Stimulated activated naive CD4-positive, alpha-beta T cell (primary cell): ENCODE measurements around the gene MSRB3.
"Not testable (repeated sequence)": the region's sequence is repeated elsewhere in the genome, so short reads cannot be mapped to it uniquely, and the experiment has no call there.

Experiments used
- DNase-seq, 6 experiments: peaks; one replicate each; lab custom pipeline; 2025; lab: John Stamatoyannopoulos, UW

The MSRB3 gene

GRCh38 chr12:65457341-65457740 lies 178.9 kb downstream of the MSRB3 start:
- not testable (repeated sequence) for DNase-seq

GRCh38 chr12:65458718-65459117 lies 180.2 kb downstream of the MSRB3 start:
- DNase-seq, result no peak

- DNase-seq, result no peak
Observed at GRCh38 chr12:65459545-65459944, 181.1 kb downstream of the MSRB3 start.

- DNase-seq, result no peak
Observed at GRCh38 chr12:65460063-65460462, 181.6 kb downstream of the MSRB3 start.

- DNase-seq, result no peak
Observed at GRCh38 chr12:65461017-65461416, 182.5 kb downstream of the MSRB3 start.

- no peak for DNase-seq
Observed at GRCh38 chr12:65462484-65462883, 184.0 kb downstream of the MSRB3 start.

GRCh38 chr12:65463082-65463481 lies 184.6 kb downstream of the MSRB3 start:
- DNase-seq, result no peak

- DNase-seq, result no peak
Observed at GRCh38 chr12:65463611-65464010, 185.1 kb downstream of the MSRB3 start.

- DNase-seq, result no peak
Observed at GRCh38 chr12:65464930-65465329, 186.4 kb downstream of the MSRB3 start.

GRCh38 chr12:65465766-65466547 lies 187.5 kb downstream of the MSRB3 start:
- DNase-seq, result no peak

- DNase-seq, result no peak
Observed at GRCh38 chr12:65466911-65467310, 188.4 kb downstream of the MSRB3 start.

GRCh38 chr12:65470256-65470655 lies 191.8 kb downstream of the MSRB3 start:
- no peak for DNase-seq

- no peak for DNase-seq
Observed at GRCh38 chr12:65472079-65472478, 193.6 kb downstream of the MSRB3 start.

GRCh38 chr12:65474831-65475230 lies 196.3 kb downstream of the MSRB3 start:
- no peak for DNase-seq

- DNase-seq, result no peak
Observed at GRCh38 chr12:65477721-65478120, 199.2 kb downstream of the MSRB3 start.

GRCh38 chr12:65483891-65484516 lies 205.5 kb downstream of the MSRB3 start:
- DNase-seq, result not testable (repeated sequence)

- no peak for DNase-seq
Observed at GRCh38 chr12:65488197-65488596, 209.7 kb downstream of the MSRB3 start.

GRCh38 chr12:65490250-65490649 lies 211.8 kb downstream of the MSRB3 start:
- no peak for DNase-seq

GRCh38 chr12:65492998-65493912 lies 214.8 kb downstream of the MSRB3 start:
- DNase-seq, result no peak

GRCh38 chr12:65493913-65494245 lies 215.4 kb downstream of the MSRB3 start:
- no peak for DNase-seq

GRCh38 chr12:65494537-65494936 lies 216.1 kb downstream of the MSRB3 start:
- no peak for DNase-seq

GRCh38 chr12:65495233-65495632 lies 216.8 kb downstream of the MSRB3 start:
- no peak for DNase-seq

GRCh38 chr12:65496617-65497016 lies 218.1 kb downstream of the MSRB3 start:
- no peak for DNase-seq
